Measurements from ENCODE around the gene ALG8.
"Not testable (repeated sequence)": the region's sequence is repeated elsewhere in the genome, so short reads cannot be mapped to it uniquely, and the experiment has no call there.

- TF ChIP-seq CREB1 (IDR thresholded peaks at IDR 0.05); CTCF (IDR thresholded peaks at IDR 0.05; ENCODE audit: control extremely low read depth in 1 of 3, insufficient read depth in 1 of 3, low read depth in 1 of 3, low read length in 3 of 3); MAX (IDR thresholded peaks at IDR 0.05); POLR2A (IDR thresholded peaks at IDR 0.05; ENCODE audit: control extremely low read depth in 1 of 2, low read depth in 2 of 2, low read length in 2 of 2); POLR2AphosphoS5 (IDR thresholded peaks at IDR 0.05; ENCODE audit: low read depth, low read length); JUND (IDR thresholded peaks at IDR 0.05; ENCODE audit: low read length); EZH2 (IDR thresholded peaks at IDR 0.05; ENCODE audit: low read depth, low read length, severe bottlenecking); EP300 (IDR thresholded peaks at IDR 0.05; ENCODE audit: borderline replicate concordance in 1 of 2, low read depth in 2 of 2, low read length in 2 of 2); USF2 (IDR thresholded peaks at IDR 0.05; ENCODE audit: low read length); HDAC2 (IDR thresholded peaks at IDR 0.05; ENCODE audit: borderline replicate concordance in 1 of 2, low read depth in 2 of 2, low read length in 2 of 2); RXRA (IDR thresholded peaks at IDR 0.05; ENCODE audit: insufficient read depth, low read depth, low read length): not testable (repeated sequence)
These were observed 52.8 kb downstream of the ALG8 start for GRCh38 chr11:78086521-78087074.
